HG02870 (cell line): Measurements from ENCODE around the gene TRMT11.
A peak's percentile ranks its signal among the peaks of the same experiment; 100 is the strongest.
"Not testable (repeated sequence)": the region's sequence is repeated elsewhere in the genome, so short reads cannot be mapped to it uniquely, and the experiment has no call there.

Source experiments
- ATAC-seq: cut with Tn5 transposase; IDR thresholded peaks from one replicate; pipeline ENCODE4 v1.9.1; 2021; ENCODE audit warnings: mild to moderate bottlenecking, moderate library complexity; ENCODE audit not compliant: unreplicated experiment

Gene TRMT11

DNA sequence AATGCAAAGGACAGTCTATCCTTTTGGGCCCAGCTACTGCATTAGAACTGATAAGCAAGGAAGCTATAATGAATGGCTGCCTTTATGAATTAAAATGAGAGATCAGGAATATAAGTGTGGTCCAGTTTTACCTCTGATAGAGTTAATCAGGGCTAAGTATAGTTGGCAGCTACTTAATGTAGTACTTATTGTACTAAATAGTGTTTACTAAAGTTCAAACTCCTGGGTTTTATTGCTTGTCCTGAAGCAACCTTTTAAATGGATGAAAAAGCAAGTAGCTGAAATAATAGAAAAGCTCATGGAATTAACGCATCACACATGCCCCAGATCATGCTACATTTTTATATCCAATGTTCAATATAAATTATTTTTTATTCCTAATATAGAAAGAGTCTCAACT is 5.3 kb downstream of the TRMT11 start:
- ATAC-seq = no peak

DNA sequence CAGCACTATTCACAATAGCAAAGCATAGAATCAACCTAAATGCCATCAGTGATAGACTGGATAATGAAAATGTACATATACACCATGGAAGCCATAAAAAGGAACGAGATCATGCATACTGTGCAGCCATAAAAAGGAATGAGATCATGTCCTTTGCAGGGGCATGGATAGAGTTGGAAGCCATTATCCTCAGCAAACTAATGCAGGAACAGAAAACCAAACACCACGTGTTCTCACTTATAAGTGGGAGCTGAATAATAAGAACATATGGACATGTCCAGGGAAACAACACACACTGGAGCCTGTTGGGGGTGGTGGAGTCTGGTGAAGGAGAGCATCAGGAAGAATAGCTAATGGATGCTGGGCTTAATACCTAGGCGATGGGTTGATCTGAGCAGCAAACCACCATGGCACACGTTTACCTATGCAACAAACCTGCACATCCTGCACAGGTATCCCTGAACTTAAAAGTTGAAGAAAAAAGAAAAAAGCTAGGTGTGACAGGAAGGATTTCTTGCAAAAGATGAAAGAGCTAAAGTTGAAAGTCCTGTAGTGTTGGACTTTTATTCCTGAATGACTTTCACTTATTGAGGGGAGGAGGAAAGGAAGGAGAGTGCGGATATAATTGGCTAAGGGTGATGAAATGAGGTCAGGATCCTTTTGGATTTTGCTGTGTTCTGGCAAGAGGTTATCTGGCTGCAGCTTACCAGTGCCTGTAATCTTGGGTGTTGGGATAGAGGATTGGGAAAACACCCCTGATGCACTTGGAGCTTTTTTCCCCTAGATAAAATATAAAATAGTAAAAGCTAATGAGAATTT is 8.5 kb downstream of the TRMT11 start:
- ATAC-seq = no peak

DNA sequence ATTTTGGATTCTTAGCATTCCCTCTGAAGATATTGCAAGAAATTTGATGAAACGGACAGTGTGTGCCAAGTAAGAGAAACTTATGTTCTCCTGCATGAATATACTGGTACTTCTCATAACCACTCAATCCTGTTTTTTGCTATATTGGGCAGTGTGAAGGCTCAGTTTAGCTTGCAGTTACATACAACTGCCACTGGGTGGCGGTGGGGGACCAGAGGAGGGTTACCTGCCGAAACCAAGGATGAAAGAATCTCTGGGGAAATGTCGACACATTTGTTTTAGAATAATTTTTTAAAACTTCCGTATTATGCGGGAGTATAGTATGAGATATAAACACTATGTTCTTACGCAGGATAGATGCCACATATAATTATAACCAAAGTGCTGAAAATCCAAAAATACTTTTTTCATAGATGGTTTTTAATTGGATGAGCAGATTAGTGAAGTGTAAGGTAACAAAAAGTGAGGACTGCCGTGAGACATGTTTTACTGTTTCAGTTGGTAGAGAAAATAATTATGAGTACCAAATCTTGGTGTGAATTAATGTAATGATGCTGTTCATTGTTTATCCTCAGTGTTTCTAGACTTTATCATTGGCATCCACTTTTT is 9.7 kb downstream of the TRMT11 start:
- peak; percentile 95 for ATAC-seq

DNA sequence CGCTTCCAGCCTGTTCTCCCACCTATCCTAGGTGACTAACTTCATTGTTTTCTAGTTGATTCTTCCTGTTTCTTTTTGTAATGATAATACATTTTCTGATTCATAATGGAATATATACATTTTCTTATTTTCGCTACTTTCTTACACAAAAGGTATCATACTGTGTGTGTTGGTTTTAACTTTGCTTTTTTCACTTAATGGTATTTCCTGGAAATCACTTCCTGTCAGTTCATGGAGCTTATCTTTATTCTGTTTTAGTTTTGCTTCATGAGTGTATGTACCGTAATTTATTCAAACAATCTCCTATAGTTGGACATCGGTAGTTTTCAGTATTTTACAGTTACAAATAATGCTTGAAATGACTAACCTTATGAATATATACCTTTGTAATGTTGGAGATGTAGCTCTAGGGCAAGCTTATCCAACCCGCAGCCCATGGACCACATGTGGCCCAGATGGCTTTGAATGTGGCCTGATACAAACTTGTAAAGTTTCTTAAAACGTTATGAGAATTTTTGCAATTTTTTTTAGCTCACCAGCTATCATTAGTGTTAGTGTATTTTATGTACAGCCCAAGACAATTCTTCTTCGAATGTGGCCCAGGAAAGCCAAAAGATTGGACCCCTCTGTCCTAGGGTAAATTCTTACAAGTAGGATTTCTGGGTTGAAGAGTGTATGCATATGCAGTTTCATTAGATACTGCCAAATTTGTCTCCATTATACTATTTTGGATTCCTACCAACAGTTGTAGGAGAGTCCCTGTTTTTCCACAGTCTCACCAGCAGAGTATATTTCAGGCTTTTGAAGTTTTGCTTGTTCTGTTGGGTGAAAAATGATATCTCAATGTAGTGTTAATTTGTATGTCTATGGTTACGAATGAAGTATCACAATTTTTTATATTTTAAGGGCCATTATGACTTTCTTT is 16.7 kb downstream of the TRMT11 start:
- no peak for ATAC-seq

DNA sequence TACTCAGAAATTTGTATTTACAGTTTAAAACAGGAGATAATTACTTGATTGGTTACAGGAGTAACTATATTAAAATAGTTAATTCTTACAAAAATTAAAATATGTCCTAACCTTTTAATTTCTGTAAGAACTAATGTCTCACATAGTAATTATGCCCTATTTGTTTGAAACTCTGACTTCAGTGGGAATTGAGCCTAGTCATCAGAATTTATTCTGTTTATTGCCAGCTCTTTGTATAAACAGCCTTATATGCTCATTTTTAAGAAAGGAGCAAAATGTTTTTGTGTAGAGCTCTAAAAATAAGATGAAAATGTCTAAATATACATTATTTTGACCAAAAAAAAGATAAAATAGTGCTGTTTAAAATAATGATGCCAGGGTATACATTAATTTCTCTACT is 21.5 kb downstream of the TRMT11 start:
- no peak for ATAC-seq

DNA sequence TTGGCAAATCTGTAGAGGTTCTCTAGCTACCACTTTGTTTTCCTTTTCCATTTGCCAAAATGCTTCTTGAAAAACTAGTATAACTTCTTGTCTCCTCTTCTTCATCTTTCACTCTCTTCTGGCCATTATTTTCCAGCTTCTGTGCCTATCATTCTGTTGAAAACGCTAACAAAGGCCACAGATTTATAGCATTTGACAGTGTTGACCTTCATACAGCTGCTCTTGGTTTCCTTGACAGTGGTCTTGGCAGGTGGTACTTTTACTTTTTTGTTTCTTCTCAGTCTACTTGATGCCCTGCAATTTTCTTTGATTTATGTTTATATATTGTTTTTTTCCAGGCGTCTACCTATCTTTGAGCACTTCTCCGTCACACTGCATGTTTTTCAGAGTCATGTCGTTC is 23.7 kb downstream of the TRMT11 start:
- no peak for ATAC-seq

DNA sequence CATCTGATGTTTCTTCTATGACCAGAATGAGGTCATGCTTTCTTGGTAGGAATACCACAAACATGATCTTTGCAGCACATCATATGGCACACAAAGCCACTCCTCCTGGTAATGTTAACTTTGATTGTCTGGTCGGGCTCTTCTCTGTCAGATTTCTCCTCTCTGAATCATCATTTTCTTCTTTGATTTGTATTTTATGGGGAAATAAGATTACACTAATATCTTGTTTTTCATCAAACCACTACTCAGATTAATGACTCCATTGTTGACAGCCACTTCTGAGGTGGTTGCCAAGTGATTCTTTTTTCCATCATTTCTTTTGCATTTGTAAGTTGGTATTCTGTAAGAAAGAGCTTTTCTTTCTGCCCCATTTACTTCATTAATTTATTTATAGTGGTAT is 29.5 kb downstream of the TRMT11 start:
- no peak for ATAC-seq

DNA sequence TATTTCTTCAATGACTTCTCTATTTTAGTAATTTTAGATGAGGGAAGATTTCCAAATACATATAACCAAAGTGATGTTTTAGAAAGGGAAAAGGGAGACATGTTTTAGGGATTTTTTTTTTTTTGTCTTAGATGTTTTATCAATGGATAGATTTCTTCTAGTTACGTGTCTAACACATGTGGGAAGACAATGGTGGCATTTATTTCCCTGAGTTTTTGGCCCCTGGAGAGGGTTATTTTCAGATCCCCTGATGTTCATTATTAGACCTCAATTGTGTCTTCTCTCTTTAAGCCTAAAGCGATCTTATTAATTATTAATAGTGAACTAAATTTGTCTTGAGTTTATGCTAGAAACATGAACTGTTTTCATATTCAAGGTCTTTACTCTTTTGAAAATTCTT is 30.3 kb downstream of the TRMT11 start:
- ATAC-seq = no peak

DNA sequence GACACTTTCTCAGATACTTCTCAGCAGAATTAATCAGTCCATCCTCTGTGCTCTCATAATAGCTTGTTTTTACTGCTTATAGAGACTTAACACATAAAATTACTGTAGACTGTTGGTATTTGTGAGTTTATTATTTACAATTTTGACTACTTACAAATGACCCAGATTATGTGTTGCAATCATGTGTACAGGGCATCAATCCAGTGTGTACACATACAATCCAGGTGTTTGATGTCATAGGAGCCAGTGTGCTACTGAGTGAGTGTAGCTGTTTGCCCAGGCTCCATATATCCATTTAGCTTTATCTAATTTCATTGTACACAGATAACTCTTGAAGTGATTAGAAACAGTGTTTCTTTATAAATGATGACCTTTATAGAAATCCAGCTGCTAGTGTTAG is 31.3 kb downstream of the TRMT11 start:
- ATAC-seq = no peak

DNA sequence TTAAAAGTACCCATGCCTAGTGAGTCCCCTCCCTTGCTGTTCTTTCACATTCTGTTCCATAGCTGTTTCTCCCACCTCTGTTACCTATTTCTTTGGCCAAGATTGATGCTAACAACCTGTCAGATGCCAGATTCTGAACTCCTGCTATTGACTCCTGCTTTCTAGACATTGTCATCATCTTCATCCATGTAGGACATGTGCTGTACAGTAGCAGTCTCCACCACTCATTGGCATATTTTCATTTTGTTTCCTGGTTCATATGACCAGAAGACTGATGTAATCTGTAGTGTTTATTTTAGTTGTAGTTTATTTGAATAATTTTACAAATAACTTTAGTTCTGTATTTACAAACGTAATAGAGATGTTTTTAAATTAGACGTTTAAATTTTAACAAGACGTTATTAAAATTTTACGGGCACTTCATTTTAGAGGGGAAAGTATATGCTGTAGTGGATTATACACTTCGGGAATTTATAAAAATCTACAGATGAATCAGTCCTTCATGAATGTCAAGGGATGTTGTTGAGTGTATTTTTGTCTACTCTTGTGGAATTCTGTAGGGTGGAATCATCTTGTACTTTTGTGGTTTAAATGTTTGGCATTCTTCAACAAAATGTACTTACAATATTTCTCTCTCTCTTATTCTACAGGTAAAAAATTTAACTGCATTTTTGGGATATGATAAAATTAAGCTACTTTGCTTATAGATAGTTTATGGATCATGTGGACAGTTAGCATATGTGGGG is 34.1 kb downstream of the TRMT11 start:
- ATAC-seq = no peak

DNA sequence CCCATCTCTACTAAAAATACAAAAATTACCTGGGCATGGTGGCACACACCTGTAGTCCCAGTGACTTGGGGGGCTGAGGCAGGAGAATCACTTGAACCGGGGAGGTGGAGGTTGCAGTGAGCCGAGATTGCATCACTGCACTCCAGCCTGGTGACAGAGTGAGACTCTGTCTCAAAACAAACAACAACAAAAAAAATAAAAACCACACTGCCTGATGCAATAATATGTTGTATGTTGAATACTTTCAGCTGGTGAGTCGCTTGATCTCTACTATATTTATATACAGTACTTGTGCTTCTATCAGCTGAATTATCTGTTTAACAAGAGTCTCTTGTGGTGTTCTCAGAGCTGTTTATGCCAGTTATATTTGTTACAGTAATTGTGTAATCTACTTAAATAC is 37.1 kb downstream of the TRMT11 start:
- ATAC-seq = not testable (repeated sequence)

DNA sequence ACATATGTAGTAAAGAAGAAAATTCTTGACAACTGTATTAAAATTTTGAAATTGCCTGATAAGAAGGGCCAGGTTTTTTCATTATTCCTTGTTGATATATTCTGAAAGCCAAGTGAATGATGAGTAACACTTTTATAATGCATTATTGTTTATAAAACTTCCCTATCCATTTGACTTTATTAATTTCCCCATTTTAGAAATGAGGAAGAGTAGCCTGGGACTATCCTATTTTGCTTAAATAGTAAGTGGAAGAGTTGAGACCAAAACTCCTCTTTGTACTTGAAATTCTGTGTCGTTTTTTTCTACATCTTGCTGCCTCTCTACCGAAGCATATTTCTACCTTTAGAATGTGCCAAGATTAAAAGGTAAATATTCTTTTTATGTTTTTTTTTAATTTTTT is 39.7 kb downstream of the TRMT11 start:
- ATAC-seq = no peak

DNA sequence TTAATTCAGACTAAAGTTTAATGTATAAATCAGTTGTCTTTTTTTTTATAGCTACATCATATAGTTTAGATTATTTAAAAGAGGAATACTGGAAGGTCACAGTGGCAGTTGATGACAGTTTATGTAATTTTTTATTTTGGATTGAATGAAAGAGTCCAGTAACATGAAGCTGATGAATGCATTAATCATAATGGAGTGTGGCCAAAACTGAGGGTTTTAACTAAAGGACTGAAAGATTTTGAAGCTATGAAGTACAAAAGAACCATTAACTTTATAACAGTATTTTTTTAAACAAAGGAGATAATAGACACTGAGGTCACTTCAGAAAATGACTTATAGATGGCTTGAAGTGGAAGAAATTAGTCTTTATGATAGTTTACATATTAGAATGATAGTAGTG is 41.3 kb downstream of the TRMT11 start:
- ATAC-seq = no peak

DNA sequence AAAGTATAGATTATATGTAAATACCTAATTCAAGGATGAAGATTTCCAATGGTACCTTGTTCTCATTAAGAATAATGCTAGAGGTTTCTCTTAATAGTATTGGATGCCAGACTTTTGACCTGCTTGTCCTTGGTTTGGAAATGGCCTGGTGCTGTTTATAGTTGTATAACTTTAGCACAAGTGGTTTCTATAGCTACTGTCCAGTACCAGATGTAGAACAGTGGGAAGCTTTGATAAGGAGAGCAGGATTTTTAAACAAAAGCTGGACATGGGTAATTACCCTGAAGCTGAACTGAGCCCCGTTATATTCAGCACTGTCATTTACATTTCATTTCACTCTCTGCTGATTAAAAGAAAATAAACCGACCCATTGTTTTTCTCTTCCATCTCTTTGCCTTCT is 43.7 kb downstream of the TRMT11 start:
- ATAC-seq = no peak

DNA sequence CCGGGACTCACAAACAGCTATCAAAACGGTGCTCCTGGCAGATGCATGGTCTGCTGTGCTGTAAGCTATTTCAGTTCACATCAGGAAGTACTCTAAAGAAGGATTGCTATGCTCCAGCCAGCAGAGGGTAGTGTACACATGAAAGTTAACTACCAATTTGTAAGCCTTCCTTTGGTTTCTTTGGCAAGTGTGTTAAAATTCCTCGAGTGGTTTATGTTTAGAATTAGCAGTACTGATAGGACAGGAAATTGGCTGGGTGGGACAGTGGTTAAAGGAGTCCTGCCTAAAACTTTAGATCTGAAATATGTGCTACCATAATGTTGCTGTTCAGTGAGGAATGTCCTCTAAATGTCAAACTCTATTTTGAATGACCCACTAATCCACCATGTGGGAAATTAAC is 47.4 kb downstream of the TRMT11 start:
- peak; percentile 86 for ATAC-seq

DNA sequence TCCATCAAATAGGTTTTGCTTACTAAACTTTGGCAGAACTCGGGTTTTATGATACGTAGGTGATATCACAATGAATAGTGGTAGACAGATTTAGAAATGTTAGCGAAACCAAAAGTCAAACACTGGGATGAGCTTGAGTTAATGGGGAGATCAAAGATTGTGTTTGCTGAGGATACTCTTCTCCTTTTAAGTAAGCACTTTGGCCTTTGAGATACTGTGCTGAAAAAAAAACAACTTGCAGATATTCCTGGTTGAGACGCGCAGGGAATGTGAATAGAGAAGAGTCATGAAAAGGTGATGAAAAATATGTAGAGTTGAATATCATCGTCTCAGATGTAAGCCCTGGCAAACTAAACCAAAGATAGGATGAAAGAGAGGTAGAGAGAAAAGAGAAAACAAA is 48.3 kb downstream of the TRMT11 start:
- no peak for ATAC-seq

DNA sequence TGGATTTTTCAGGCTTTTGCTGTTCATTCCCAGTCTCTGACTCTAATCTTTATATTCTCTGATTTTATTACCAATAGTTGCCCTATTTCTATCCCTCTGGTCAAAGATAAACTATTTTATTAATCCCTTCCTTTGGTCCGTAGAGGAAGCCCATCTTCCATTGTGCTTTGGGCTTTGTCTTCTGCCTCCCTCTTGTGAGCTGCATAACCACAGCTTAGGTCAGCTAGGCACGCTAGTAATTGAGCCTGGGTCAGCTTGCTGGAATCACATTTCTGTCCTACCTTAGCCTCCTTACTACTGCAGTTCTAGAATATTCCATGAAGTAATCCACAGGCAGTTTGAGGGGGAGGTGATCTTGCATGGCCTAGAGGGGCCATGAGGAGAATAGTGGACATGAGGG is 49.4 kb downstream of the TRMT11 start:
- no peak for ATAC-seq

DNA sequence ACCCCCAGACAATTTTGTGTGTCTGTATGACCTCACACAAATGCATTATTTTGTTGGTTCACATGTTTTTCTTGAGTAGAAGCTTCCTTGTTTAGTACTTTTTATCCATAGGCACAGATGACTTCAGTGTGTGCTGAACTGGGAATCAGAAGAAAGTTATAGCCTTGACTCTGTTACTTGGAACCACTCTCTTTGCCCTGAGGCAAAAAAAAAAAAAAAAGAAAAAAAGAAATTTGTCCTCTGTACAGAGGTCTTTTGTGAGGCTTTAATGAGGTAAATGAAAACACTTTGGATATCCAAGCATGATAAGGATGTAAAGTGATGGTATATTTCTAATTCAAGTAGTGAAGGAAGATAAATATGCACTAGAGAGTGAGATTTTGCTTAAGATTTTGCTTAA is 51.9 kb downstream of the TRMT11 start:
- ATAC-seq = no peak

DNA sequence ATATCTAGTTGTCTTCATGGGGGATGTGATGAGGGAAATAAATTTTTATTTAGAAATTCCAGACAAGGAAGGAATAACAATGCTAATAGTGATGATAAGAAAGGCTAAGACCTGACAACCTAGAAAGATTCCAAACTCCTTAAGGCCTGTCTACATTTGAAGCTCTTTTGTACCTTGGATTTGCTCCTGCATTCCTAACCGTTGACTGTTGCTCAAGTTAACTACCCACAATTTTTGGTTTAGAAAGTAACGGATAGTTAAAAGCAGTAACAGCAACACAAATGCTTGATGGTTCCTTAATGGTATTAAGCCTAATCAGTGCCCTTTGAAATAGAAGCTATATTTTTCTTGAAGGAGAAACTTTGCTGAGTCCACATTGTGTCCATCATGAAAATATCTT is 52.9 kb downstream of the TRMT11 start:
- ATAC-seq = no peak

DNA sequence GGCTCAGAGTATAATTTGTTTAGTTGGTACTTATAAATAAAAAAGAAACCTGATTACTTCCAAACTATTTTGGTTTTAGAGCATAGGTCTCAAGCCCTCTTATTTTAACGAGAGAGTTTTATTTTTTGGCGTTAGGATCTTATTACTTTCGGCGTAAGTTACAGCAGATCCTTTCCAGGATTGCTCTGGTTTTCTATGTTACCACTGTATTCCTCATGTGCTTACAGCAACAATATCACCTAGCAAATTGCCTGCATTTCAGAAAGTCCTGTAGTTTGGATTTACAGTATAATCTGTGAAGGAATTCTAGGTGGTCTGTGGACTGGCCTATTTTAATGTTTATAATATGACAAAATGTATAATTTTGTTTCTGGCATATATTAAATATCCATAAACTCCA is 54.1 kb downstream of the TRMT11 start:
- ATAC-seq = no peak

DNA sequence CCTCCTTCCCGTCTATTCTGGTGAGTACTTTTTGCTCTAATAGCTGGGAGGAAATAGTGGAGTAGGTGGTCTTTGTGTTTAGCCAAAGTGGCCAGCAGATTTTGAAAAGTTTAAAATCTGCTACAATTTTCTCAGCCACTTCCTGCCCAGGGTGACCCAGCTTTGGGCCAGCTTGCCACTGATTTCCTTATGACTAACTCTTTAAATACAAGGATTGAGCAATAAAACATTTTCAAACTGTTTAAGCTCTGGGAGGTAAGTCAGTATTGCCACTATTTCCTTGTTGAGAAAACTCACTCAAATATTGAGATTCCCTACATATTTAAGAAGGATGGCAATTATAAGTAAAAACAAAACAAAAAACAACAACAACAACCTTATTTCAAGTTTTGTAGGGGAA is 54.5 kb downstream of the TRMT11 start:
- no peak for ATAC-seq
